ENCODE data around the gene DPP10.
"Not testable (repeated sequence)": the region's sequence is repeated elsewhere in the genome, so short reads cannot be mapped to it uniquely, and the experiment has no call there.

The DPP10 gene

GRCh38 chr2:115034801-115035200 lies 592.4 kb downstream of the DPP10 start:
- no peak for DNase-seq

- no peak for DNase-seq
Measured at GRCh38 chr2:115036818-115037217, 594.4 kb downstream of the DPP10 start.

GRCh38 chr2:115057473-115057872 lies 615.0 kb downstream of the DPP10 start:
- DNase-seq = no peak

- DNase-seq = no peak
Measured at GRCh38 chr2:115070002-115070401, 627.6 kb downstream of the DPP10 start.

GRCh38 chr2:115071534-115071933 lies 629.1 kb downstream of the DPP10 start:
- no peak for DNase-seq

- DNase-seq = no peak
Measured at GRCh38 chr2:115075800-115076199, 633.4 kb downstream of the DPP10 start.

GRCh38 chr2:115077626-115078025 lies 635.2 kb downstream of the DPP10 start:
- no peak for DNase-seq

GRCh38 chr2:115083225-115083624 lies 640.8 kb downstream of the DPP10 start:
- DNase-seq = no peak

GRCh38 chr2:115083711-115084110 lies 641.3 kb downstream of the DPP10 start:
- no peak for DNase-seq

- no peak for DNase-seq
Measured at GRCh38 chr2:115084446-115084845, 642.0 kb downstream of the DPP10 start.

- not testable (repeated sequence) for DNase-seq
Measured at GRCh38 chr2:115086051-115086620, 643.7 kb downstream of the DPP10 start.

- DNase-seq = no peak
Measured at GRCh38 chr2:115094441-115094840, 652.0 kb downstream of the DPP10 start.

GRCh38 chr2:115105966-115106365 lies 663.5 kb downstream of the DPP10 start:
- DNase-seq = no peak

- DNase-seq = no peak
Measured at GRCh38 chr2:115115135-115115534, 672.7 kb downstream of the DPP10 start.

GRCh38 chr2:115118306-115118705 lies 675.9 kb downstream of the DPP10 start:
- DNase-seq = no peak

- no peak for DNase-seq
Measured at GRCh38 chr2:115119086-115119485, 676.6 kb downstream of the DPP10 start.

- no peak for DNase-seq
Measured at GRCh38 chr2:115122701-115123100, 680.3 kb downstream of the DPP10 start.

- DNase-seq = no peak
Measured at GRCh38 chr2:115124817-115125216, 682.4 kb downstream of the DPP10 start.

- DNase-seq = no peak
Measured at GRCh38 chr2:115129536-115129935, 687.1 kb downstream of the DPP10 start.

- no peak for DNase-seq
Measured at GRCh38 chr2:115160531-115161080, 718.2 kb downstream of the DPP10 start.

- DNase-seq = no peak
Measured at GRCh38 chr2:115161081-115161770, 718.8 kb downstream of the DPP10 start.

- DNase-seq = no peak
Measured at GRCh38 chr2:115161771-115162493, 719.5 kb downstream of the DPP10 start.

GRCh38 chr2:115162494-115163293 lies 720.3 kb downstream of the DPP10 start:
- DNase-seq = no peak
